GM18873 (cell line): Measurements from ENCODE around the gene PER1.

ENCODE experiments used
- ATAC-seq: cut with Tn5 transposase; IDR thresholded peaks from one replicate; pipeline ENCODE4 v1.9.1; 2021; ENCODE audit warnings: mild to moderate bottlenecking, moderate library complexity, moderate number of reproducible peaks; ENCODE audit not compliant: unreplicated experiment, low FRiP score

The PER1 gene

DNA sequence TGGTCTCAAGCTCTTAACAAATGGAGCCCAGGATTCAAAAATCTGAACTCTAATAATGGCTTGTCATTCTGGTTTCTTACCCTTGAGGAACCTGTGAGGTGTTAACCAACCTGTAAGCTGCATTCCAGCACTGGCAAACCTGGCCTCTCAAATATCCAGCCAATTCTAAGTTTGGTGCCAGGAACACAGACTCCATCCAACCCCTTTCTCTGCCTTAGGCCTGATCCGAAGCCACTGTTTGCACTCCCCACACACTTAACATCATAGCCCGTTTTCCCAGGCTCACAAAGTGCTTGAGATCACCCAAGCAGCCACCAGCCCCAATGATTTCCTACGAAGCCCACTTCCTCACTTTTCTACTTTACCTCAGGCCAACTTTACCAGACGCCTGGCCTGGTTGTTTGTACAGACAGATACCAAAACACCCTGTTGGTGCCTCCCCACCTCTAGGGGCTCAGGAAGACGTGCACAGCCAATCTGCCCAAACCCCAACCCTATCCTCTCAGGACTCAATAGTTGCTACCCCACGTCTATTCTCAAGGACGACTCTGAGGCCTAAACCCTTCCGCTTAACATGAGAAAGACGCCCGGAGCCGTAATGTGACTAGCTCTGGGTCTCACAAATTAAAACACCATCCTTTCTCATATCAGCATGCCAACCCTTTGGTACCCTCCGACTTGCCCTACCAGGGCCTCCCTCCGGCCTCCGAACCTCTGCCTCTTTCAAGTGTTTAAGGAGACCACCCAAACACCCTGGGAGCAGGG lies 3.2 kb upstream of the PER1 start:
- ATAC-seq = no peak

DNA sequence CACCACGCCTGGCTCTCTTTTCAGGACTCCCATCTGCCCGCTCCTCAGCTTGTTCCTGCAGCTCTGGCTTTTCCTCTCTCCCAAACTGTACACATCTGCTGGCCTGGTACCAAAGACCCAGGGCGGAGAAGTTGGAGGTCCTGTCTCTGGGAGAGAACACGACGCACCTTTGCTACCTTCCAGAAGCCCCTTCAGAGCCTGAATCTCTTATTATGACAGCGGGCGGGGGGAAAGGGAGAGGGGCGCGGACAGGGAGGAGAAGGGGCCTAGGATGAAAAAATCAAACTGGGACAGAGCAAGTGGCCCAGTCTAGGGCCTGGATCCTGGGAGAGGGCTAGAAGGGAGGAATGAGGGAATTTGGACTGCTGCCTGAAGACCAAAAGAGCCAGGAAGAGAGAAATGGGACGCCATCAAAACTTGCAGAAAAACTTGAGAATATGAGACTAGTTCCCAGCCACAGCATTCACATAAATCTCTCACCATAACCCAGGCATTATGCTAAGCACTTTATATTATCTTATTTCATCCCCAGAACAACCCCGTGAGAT lies 2.5 kb upstream of the PER1 start:
- no peak for ATAC-seq

DNA sequence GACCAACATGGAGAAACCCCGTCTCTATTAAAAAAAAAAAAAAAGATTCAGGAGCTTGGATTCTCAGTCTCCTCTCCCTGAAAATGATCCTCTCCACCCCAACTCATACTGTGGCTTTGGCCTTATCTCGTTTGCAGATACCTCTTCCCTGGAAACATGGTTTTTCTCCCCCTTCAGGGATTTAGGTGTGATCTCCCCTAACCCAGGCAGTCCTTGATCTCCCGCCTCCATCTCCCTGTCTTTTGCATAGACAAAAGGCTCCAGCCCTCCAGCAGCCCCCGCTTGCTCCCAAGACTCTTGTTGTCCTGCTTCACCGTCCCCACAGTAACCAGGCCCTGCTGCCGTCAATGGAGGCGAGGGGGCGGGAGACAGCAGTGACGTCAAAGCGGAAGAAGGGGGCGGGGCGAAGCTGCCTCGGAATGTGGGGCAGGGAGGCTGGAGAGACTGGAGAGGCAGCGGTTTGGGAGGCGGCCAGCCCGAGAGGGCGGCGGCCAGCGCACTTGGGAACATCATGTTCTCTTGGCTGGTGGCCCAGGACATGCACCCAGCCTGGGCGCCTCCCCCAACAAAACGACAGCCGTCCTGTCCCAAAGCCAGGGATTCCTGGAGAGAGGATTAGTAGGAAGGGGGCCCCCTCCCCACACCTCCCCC lies 1.9 kb upstream of the PER1 start:
- no peak for ATAC-seq

- no peak for ATAC-seq
These were observed 1.3 kb upstream of the PER1 start for GRCh38 chr17:8153525-8153956.

- no peak for ATAC-seq
These were observed 837 bp upstream of the PER1 start for GRCh38 chr17:8153031-8153451.

- no peak for ATAC-seq
These were observed 528 bp downstream of the PER1 start for GRCh38 chr17:8151641-8152111.

DNA sequence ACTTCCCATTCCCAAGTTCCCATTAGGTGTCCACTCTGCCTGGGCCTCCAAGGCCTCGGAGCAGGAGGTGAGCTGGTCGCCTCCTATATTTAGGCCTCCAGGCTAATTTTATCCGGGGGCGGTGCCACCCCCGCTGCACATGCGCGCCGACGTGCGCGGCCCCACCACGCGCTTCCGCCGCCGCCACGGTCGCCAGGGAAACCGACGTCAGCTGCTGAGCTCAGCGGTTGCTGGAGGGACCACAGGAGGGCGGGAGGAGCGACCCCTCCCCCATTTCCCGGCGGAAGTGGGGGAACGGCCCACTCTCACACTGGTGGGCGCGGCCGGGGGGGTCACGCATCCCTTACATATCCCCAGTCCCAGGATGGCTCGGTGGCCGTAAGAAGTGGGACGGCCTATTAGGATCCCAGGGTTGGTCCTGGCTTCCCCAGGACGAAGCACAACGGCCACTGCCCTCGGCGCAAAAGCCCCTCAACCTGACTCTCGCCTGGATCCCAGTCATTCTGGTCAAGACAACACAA lies 1.0 kb downstream of the PER1 start:
- no peak for ATAC-seq

DNA sequence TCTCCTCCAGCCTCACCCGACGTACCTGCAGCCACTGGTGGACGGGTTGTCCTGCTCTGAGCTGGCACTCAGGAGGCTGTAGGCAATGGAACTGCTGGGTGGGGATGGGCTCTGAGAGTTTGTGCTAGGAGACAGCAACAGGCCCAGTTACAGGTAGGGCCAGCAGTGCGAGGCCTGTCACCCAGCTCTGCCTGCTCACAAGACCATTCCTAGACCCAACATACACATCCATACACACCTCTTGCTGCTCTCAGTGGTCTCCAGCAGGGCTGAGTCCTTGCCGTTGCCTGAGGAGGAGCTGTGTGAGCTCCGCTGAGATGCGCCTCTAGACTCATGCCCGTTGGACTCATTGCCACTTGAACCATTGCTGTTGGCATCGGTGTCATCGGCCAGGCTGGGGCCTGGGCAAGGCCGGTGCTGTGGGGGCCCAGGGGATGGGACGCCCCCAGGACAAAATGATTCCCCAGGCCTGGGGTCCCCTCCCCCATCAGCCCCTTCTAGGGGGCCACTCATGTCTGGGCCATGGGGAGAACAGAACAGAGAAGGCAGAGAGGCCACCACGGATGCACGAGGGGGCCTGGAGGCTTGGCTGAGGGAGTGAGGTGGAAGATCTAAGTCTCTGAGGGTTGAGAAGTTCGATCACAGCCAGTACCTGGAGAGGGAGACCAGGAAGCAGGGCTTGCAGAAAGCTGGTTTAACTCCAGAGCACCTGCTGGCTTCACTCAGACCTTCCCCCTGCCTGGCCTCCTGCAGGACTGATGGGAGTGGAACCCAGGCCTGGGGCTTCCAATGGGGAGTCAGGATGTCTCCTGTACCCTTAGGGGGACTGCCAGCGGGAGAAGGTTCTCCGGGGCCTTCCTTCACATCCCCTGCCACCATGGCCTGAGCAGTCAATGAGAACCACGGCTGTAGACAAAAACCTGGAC lies 1.7 kb downstream of the PER1 start:
- no peak for ATAC-seq

DNA sequence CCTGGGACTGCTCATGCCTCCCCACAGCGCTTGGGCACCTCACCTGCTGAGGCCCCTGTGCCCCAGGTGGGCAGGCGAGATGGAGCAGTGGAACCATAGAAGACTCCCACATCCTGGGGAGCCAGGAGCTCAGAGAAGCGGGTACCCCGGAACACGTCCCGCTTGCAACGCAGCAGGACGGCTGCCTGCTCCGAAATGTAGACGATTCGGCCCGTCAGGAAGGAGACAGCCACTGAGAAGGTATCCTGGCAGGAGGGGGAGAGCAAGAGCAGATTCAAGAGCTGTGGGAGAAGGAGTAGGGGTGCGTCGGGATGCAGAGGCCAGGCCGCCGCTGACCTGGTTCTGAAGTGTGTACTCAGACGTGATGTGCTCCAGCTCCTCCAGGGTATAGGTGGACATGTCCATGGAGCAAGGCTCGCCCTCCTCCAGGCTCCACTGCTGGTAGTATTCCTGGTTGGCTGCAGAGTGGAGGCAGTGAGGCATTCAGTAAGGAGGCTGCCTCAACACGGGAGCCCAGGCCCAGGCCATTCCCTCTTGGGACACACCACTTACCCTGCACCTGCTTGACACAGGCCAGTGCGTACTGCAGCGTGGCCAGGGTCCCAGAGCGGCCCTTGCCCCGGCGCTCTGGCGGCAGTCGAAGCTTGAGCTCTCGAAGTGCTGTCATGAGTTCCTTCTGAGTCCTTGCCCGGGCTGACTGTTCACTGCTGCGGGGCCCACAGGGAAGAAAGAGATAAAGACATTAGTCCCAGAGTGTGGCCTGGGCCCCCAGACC lies 2.6 kb downstream of the PER1 start:
- ATAC-seq = no peak

DNA sequence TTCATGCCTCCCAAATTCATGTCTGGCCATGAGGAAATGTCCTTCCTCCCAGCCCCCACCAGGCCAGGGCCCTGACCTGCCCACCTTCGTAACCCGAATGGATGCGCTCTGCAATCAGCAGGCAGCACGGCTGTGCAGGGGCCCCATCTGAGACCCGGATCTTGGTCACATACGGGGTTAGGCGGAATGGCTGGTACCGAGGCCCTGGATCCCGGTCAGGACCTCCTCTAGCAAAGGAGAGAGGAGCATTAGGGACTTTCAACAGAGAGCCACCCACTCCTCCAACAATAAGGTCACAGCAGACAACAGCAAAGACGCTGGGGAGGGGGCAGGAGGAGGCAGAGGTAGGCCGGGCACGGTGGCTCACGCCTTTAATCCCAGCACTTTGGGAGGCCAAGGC lies 3.6 kb downstream of the PER1 start:
- ATAC-seq = no peak

DNA sequence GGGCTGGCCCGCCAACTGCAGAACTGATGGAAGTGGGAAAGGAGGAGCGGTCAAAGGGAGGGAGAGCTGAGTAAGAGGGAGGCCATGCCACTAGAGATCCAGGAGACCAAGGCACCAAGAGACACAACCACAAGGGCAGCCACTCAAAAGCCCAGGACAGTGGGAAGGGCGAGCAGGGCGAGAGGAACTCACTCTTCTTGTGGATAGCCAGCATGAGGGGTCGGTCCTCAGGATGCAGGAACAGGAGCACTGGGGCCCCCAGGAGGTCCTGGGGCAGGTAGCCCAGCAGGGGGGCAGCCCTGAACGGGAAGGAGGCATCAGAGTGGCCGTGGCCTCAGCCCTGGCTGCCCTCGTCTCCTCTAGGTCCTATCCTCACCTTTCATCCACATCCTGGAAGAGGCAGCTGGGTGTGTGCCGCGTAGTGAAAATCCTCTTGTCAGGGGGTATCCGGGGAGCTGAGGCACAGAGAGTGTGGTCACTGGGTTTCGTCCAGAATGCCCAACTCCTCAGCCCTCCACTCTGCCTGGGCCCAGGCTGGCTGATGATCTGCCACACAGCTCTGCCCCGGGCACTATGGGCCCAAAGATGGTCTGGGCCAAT lies 4.3 kb downstream of the PER1 start:
- no peak for ATAC-seq

DNA sequence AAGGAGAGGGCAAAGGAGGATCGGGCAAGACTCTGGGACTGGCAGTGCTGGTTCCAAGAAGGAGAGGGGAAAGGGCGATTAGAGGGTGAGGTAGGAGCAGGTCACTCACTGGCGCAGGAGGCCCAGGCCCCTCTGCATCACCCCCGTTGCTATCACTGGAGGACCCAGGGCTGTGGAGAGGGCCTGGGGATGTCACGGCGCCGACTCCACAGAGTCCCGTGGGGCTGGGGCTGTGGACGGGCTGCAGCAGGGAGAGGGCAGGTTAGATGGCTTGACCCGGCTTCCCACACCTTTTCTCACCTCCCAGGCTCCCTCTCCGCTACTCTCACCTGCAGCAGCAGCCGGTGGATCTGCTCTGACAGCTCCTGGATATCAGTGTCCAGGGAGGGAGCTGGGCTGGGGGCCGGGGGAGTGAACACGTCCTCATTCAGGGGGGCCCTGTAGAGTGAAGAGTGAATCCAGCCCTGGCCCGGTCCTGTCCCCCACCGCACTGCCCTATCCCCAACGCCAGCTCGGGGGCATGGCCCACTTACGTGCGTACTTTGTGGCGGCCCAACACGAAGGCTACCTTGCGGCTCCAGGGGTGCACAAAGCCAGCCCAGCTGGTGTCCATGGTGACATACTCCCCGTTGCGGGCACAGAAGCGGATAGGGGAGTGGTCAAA lies 4.9 kb downstream of the PER1 start:
- no peak for ATAC-seq

- no peak for ATAC-seq
These were observed 5.6 kb downstream of the PER1 start for GRCh38 chr17:8146381-8147140.

- ATAC-seq = no peak
These were observed 6.4 kb downstream of the PER1 start for GRCh38 chr17:8145811-8146210.

- ATAC-seq = no peak
These were observed 7.6 kb downstream of the PER1 start for GRCh38 chr17:8144401-8145231.

- no peak for ATAC-seq
These were observed 8.4 kb downstream of the PER1 start for GRCh38 chr17:8143581-8144400.
